Glomerular visceral epithelial cell (primary cell): ENCODE results near the gene SPEN.
"Not testable (repeated sequence)": the region's sequence is repeated elsewhere in the genome, so short reads cannot be mapped to it uniquely, and the experiment has no call there.

ENCODE experiments used
- DNase-seq: peaks from one replicate; pipeline ENCODE4 v3.0.0-alpha.2; 2016; ENCODE audit errors: extremely low spot score

Gene SPEN

GRCh38 chr1:15847100-15847892, at the start of gene SPEN:
SPEN (plus strand) TSS chr1:15847707; CDS start chr1:15848068, 361 bp downstream.
- DNase-seq, result peak; percentile 98

- DNase-seq, result peak; percentile 98
Measured at GRCh38 chr1:15799004-15799867, 48.3 kb upstream of the SPEN start.

GRCh38 chr1:15799928-15800835, 47.3 kb upstream of the SPEN start:
- peak; percentile 98 for DNase-seq

GRCh38 chr1:15802234-15802965, 45.1 kb upstream of the SPEN start:
- peak; percentile 72 for DNase-seq

GRCh38 chr1:15803380-15803779, 44.1 kb upstream of the SPEN start:
- DNase-seq, result peak; percentile 29

- no peak for DNase-seq
Measured at GRCh38 chr1:15804060-15804459, 43.4 kb upstream of the SPEN start.

- DNase-seq, result no peak
Measured at GRCh38 chr1:15807121-15807520, 40.4 kb upstream of the SPEN start.

GRCh38 chr1:15807549-15807948, 40.0 kb upstream of the SPEN start, which contains the start of gene UQCRHL:
UQCRHL (minus strand) TSS chr1:15807649; CDS start chr1:15807649, 0 bp downstream.
- not testable (repeated sequence) for DNase-seq

GRCh38 chr1:15808955-15809354, 38.6 kb upstream of the SPEN start:
- DNase-seq, result no peak

- no peak for DNase-seq
Measured at GRCh38 chr1:15810073-15810472, 37.4 kb upstream of the SPEN start.

GRCh38 chr1:15816674-15817073, 30.8 kb upstream of the SPEN start:
- DNase-seq, result no peak

GRCh38 chr1:15820478-15820877, 27.0 kb upstream of the SPEN start:
- peak; percentile 30 for DNase-seq

- DNase-seq, result peak; percentile 34
Measured at GRCh38 chr1:15825800-15826199, 21.7 kb upstream of the SPEN start.

- no peak for DNase-seq
Measured at GRCh38 chr1:15826810-15827507, 20.5 kb upstream of the SPEN start.

- not testable (repeated sequence) for DNase-seq
Measured at GRCh38 chr1:15827567-15827966, 19.9 kb upstream of the SPEN start.

GRCh38 chr1:15828931-15829330, 18.6 kb upstream of the SPEN start:
- DNase-seq, result not testable (repeated sequence)

- DNase-seq, result no peak
Measured at GRCh38 chr1:15830258-15830657, 17.2 kb upstream of the SPEN start.

GRCh38 chr1:15833069-15833679, 14.3 kb upstream of the SPEN start:
- no peak for DNase-seq

GRCh38 chr1:15833842-15834405, 13.6 kb upstream of the SPEN start:
- no peak for DNase-seq
